ENCODE measurements around the gene TAB2.

DNA sequence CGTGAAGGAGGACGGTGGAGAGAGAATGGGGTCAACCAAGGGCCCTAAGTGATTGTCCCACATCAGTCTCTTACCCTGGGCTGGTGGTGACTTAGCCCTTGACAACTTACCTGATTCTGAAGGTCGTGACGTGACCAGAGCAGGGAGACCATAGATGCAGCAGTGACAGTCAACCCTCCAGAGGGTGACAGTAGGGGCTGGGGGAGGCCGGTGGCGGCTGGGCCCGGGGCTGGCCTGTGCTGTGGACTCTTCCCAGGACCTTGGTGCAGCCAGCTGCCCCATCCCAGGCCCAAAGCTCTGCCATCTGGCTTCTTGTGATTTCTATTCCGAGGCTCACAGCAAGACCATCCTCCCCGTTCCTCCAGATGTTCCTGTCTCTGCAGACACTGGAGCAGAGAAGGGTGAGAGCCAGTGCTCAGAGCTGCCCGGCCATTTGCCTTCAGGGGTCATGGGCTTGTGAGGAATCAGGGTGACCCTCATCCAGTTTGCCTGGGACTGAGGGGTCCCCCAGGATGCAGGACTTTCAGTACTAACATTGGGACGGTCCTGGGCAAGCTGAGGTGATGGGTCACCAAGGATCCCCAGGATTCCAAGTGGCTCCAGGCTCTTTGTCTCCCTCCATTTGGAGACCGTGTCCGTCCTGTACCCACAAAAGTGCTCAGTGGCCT lies 118.5 kb downstream of the TAB2 start:
- TF ChIP-seq, protein P1, sequence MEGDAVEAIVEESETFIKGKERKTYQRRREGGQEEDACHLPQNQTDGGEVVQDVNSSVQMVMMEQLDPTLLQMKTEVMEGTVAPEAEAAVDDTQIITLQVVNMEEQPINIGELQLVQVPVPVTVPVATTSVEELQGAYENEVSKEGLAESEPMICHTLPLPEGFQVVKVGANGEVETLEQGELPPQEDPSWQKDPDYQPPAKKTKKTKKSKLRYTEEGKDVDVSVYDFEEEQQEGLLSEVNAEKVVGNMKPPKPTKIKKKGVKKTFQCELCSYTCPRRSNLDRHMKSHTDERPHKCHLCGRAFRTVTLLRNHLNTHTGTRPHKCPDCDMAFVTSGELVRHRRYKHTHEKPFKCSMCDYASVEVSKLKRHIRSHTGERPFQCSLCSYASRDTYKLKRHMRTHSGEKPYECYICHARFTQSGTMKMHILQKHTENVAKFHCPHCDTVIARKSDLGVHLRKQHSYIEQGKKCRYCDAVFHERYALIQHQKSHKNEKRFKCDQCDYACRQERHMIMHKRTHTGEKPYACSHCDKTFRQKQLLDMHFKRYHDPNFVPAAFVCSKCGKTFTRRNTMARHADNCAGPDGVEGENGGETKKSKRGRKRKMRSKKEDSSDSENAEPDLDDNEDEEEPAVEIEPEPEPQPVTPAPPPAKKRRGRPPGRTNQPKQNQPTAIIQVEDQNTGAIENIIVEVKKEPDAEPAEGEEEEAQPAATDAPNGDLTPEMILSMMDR (IDR thresholded peaks at IDR 0.05), result no peak
- no peak for TF ChIP-seq POLR2A (IDR thresholded peaks at IDR 0.05)

Data from uterus (tissue), 2 donors.